IMR-90 (cell line): Measurements from ENCODE around the gene HPSE2.

Source experiments
- BHLHE40 ChIP-seq: fragments of 150-350 bp; IDR thresholded peaks from 2 replicates; pipeline ENCODE4 v1.6.1; 2016; ENCODE audit warnings: mild to moderate bottlenecking, low read depth, low read length
- CEBPB ChIP-seq: IDR thresholded peaks from 2 replicates; pipeline ENCODE4 v1.6.1; 2012; ENCODE audit warnings: low read depth, low read length, improper control_type of control experiment
- CHD1 ChIP-seq: IDR thresholded peaks from 2 replicates; pipeline ENCODE4 v1.6.1; 2012; ENCODE audit warnings: low read depth, low read length, improper control_type of control experiment
- FOS ChIP-seq: fragments of 150-350 bp; IDR thresholded peaks from 2 replicates; pipeline ENCODE4 v1.6.1; 2016; ENCODE audit warnings: low read depth, low read length
- MAZ ChIP-seq: IDR thresholded peaks from 2 replicates; pipeline ENCODE4 v1.6.1; 2012; ENCODE audit warnings: low read depth, mild to moderate bottlenecking, low read length, improper control_type of control experiment, moderate library complexity, borderline replicate concordance
- MXI1 ChIP-seq: IDR thresholded peaks from 2 replicates; pipeline ENCODE4 v1.6.1; 2012; ENCODE audit warnings: low read depth, mild to moderate bottlenecking, low read length, moderate library complexity, borderline replicate concordance
- POLR2A ChIP-seq: IDR thresholded peaks from 2 replicates; pipeline ENCODE4 v1.6.1; 2012; ENCODE audit warnings: mild to moderate bottlenecking, low read depth, low read length
- RAD21 ChIP-seq: IDR thresholded peaks from 2 replicates; pipeline ENCODE4 v1.6.1; 2012; ENCODE audit warnings: low read length, improper control_type of control experiment
- RCOR1 ChIP-seq: IDR thresholded peaks from 2 replicates; pipeline ENCODE4 v1.6.1; 2012; ENCODE audit warnings: mild to moderate bottlenecking, low read length, improper control_type of control experiment; ENCODE audit not compliant: insufficient replicate concordance
- SMC3 ChIP-seq: fragments of 150-350 bp; IDR thresholded peaks from 2 replicates; pipeline ENCODE4 v1.6.1; 2016; ENCODE audit warnings: low read depth, mild to moderate bottlenecking, antibody characterized with exemption, low read length, moderate library complexity
- TF ChIP-seq, protein P1 (sequence below): conservative IDR thresholded peaks from 2 replicates; pipeline ENCODE4 v1.5.1; 2012; ENCODE audit warnings: mild to moderate bottlenecking, low read depth, low read length, improper control_type of control experiment
- TF ChIP-seq, protein P2 (sequence below): fragments of 150-350 bp; IDR thresholded peaks from 2 replicates; pipeline ENCODE4 v1.6.1; 2016; ENCODE audit warnings: low read depth, mild to moderate bottlenecking, low read length, moderate library complexity, borderline replicate concordance
- TF ChIP-seq, protein P3 (sequence below): fragments of 150-350 bp; IDR thresholded peaks from 2 replicates; pipeline ENCODE4 v1.6.1; 2017; ENCODE audit warnings: mild to moderate bottlenecking, antibody characterized with exemption, low read length, low read depth

DNA sequence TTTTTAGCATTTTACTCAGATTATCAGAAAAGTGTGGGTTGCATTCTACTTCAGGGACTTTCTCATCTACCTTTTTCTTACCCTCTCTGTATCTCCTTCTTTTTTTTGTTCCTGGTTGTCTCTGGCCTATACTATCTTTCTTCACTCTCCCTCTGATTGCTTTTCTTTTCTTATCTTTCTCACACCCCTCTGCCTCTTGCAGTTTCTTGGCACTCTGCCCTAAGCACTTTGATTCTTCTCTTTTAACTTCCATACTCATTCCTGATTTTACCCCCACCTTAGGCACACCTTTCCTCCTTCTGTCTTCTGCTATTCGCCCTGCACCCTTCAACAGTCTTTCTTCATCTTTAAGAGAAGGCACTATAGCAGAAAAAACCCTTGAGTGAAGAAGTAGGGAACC, 696.1 kb downstream of the HPSE2 start:
- TF ChIP-seq, protein P1, sequence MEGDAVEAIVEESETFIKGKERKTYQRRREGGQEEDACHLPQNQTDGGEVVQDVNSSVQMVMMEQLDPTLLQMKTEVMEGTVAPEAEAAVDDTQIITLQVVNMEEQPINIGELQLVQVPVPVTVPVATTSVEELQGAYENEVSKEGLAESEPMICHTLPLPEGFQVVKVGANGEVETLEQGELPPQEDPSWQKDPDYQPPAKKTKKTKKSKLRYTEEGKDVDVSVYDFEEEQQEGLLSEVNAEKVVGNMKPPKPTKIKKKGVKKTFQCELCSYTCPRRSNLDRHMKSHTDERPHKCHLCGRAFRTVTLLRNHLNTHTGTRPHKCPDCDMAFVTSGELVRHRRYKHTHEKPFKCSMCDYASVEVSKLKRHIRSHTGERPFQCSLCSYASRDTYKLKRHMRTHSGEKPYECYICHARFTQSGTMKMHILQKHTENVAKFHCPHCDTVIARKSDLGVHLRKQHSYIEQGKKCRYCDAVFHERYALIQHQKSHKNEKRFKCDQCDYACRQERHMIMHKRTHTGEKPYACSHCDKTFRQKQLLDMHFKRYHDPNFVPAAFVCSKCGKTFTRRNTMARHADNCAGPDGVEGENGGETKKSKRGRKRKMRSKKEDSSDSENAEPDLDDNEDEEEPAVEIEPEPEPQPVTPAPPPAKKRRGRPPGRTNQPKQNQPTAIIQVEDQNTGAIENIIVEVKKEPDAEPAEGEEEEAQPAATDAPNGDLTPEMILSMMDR = no peak
- no peak for TF ChIP-seq RAD21
- TF ChIP-seq SMC3 = no peak
- no peak for TF ChIP-seq BHLHE40
- no peak for TF ChIP-seq POLR2A
- no peak for TF ChIP-seq CHD1
- TF ChIP-seq RCOR1 = no peak
- TF ChIP-seq, protein P2, sequence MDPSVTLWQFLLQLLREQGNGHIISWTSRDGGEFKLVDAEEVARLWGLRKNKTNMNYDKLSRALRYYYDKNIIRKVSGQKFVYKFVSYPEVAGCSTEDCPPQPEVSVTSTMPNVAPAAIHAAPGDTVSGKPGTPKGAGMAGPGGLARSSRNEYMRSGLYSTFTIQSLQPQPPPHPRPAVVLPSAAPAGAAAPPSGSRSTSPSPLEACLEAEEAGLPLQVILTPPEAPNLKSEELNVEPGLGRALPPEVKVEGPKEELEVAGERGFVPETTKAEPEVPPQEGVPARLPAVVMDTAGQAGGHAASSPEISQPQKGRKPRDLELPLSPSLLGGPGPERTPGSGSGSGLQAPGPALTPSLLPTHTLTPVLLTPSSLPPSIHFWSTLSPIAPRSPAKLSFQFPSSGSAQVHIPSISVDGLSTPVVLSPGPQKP = no peak
- no peak for TF ChIP-seq MAZ
- no peak for TF ChIP-seq FOS
- TF ChIP-seq MXI1 = no peak
- TF ChIP-seq CEBPB = no peak
- TF ChIP-seq, protein P3, sequence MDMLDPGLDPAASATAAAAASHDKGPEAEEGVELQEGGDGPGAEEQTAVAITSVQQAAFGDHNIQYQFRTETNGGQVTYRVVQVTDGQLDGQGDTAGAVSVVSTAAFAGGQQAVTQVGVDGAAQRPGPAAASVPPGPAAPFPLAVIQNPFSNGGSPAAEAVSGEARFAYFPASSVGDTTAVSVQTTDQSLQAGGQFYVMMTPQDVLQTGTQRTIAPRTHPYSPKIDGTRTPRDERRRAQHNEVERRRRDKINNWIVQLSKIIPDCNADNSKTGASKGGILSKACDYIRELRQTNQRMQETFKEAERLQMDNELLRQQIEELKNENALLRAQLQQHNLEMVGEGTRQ = no peak
